Measurements from ENCODE around the gene MINDY2.
A peak's percentile ranks its signal among the peaks of the same experiment; 100 is the strongest.

MINDY2 gene

DNA sequence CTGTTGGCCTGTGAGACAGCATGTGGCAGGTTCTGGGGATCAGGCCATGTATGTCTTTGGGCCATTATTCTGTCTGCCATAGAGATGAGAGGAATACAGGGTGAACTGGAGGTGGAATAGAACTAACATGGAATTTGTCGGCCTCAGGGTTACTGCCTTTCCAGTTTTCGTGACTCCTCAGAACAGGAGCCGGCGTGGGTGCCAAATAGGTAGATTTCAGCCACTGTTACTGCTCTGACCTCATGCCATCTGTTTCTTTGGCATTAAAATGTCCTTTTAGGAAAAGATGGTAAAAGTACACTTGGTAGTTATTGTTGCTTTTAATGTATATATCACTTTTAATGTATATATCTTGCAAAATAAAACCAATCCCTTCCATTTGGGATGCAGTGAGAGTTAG, 96.8 kb downstream of the MINDY2 start:
- DNase-seq (ENCODE audit: low read depth): no peak
- no peak overlapping the region for H3K4me3 ChIP-seq (replicated peaks; ENCODE audit: low read depth, low read length)
- no peak for TF ChIP-seq CTCF (IDR thresholded peaks at IDR 0.05; ENCODE audit: low read length, missing control alignments)

- peak; percentile 63 for DNase-seq (ENCODE audit: low read depth)
- H3K4me3 ChIP-seq (replicated peaks; ENCODE audit: low read depth, low read length): no peak overlapping the region
- no peak for TF ChIP-seq CTCF (IDR thresholded peaks at IDR 0.05; ENCODE audit: low read length, missing control alignments)
These were observed 99.3 kb downstream of the MINDY2 start for GRCh38 chr15:58870451-58870850.

GRCh38 chr15:58873267-58873666, 102.2 kb downstream of the MINDY2 start:
- DNase-seq (ENCODE audit: low read depth): peak; percentile 40
- no peak overlapping the region for H3K4me3 ChIP-seq (replicated peaks; ENCODE audit: low read depth, low read length)
- no peak for TF ChIP-seq CTCF (IDR thresholded peaks at IDR 0.05; ENCODE audit: low read length, missing control alignments)

DNA sequence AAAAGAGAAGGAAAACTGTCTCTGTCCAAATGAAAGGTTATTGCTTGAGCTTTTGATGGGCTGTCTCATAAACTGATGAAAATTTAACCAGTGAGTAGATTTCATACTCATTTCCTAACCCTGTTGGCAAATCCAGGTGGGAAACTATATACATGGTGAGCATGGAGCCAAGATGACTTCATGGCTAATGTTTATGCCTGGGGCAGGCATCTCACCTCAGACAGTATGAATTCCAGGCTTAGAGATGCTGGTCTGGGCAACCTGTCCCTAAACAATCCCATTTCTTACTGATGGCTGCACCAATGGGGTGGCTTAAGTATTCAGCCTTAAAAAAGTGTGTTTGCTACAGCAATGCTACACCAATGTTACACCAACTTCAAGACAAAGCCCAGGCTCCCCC, 104.2 kb downstream of the MINDY2 start:
- TF ChIP-seq CTCF (IDR thresholded peaks at IDR 0.05; ENCODE audit: low read length, missing control alignments): no peak
- DNase-seq (ENCODE audit: low read depth): no peak
- no peak overlapping the region for H3K4me3 ChIP-seq (replicated peaks; ENCODE audit: low read depth, low read length)

GRCh38 chr15:58876306-58877106, 105.4 kb downstream of the MINDY2 start:
- H3K4me3 ChIP-seq (replicated peaks; ENCODE audit: low read depth, low read length): no peak overlapping the region
- no peak for TF ChIP-seq CTCF (IDR thresholded peaks at IDR 0.05; ENCODE audit: low read length, missing control alignments)
- no peak for DNase-seq (ENCODE audit: low read depth)

- no peak for DNase-seq (ENCODE audit: low read depth)
- TF ChIP-seq CTCF (IDR thresholded peaks at IDR 0.05; ENCODE audit: low read length, missing control alignments): no peak
- no peak overlapping the region for H3K4me3 ChIP-seq (replicated peaks; ENCODE audit: low read depth, low read length)
These were observed 107.1 kb downstream of the MINDY2 start for GRCh38 chr15:58877999-58878825.

All from fibroblast of pulmonary artery (primary cell).